H9 (cell line): ENCODE data around the gene CD151. TPM values are rescaled to one million over a fixed set of nuclear protein-coding genes. Genes with fewer than 3 reads are reported as not detected.

Experiments used
- DNase-seq: peaks from one replicate; pipeline ENCODE4 v3.0.0-alpha.2; 2017
- H2AFZ ChIP-seq: one replicate; pipeline ENCODE4 v1.6.1; 2013; ENCODE audit warnings: mild to moderate bottlenecking, low read length, control low read depth, moderate library complexity
- H2AK5ac ChIP-seq: 2 replicates; pipeline ENCODE4 v1.6.1; 2013; ENCODE audit warnings: low read length, control low read depth, mixed read lengths; ENCODE audit not compliant: insufficient read length
- H2BK120ac ChIP-seq: one replicate; pipeline ENCODE4 v1.6.1; 2013; ENCODE audit warnings: low read depth, mild to moderate bottlenecking, low read length, control low read depth, inconsistent platforms; ENCODE audit not compliant: poor library complexity, severe bottlenecking
- H2BK12ac ChIP-seq: 2 replicates; pipeline ENCODE4 v1.6.1; 2013; ENCODE audit warnings: low read length, control low read depth, mixed read lengths, low read depth; ENCODE audit not compliant: insufficient read length
- H2BK15ac ChIP-seq: 2 replicates; pipeline ENCODE4 v1.6.1; 2013; ENCODE audit warnings: low read depth, low read length, control low read depth
- H2BK20ac ChIP-seq: one replicate; pipeline ENCODE4 v1.6.1; 2013; ENCODE audit warnings: low read depth, mild to moderate bottlenecking, low read length, control low read depth, inconsistent platforms; ENCODE audit not compliant: poor library complexity, severe bottlenecking
- H2BK5ac ChIP-seq: 2 replicates; pipeline ENCODE4 v1.6.1; 2013; ENCODE audit warnings: low read length, control low read depth, mixed read lengths; ENCODE audit not compliant: insufficient read length
- H3K14ac ChIP-seq: 2 replicates; pipeline ENCODE4 v1.6.1; 2013; ENCODE audit warnings: low read length, control low read depth; ENCODE audit not compliant: insufficient read depth
- H3K18ac ChIP-seq: 2 replicates; pipeline ENCODE4 v1.6.1; 2013; ENCODE audit warnings: low read depth, mild to moderate bottlenecking, mixed read lengths, low read length, control low read depth; ENCODE audit not compliant: insufficient read length
- H3K23ac ChIP-seq: 2 replicates; pipeline ENCODE4 v1.6.1; 2013; ENCODE audit warnings: low read length, control low read depth, mixed read lengths, low read depth; ENCODE audit not compliant: insufficient read length
- H3K23me2 ChIP-seq: 2 replicates; pipeline ENCODE4 v1.6.1; 2013; ENCODE audit warnings: low read depth, mild to moderate bottlenecking, mixed read lengths, low read length, control low read depth; ENCODE audit not compliant: insufficient read length, poor library complexity, severe bottlenecking
- H3K27ac ChIP-seq: 2 replicates; pipeline ENCODE4 v1.5.1; 2013; ENCODE audit warnings: low read length, control low read depth, mixed read lengths, low read depth; ENCODE audit not compliant: insufficient read length
- H3K27me3 ChIP-seq: 2 replicates; pipeline ENCODE4 v1.6.1; 2013; ENCODE audit warnings: low read length, control low read depth, inconsistent platforms; ENCODE audit not compliant: insufficient read depth
- H3K4ac ChIP-seq: 2 replicates; pipeline ENCODE4 v1.6.1; 2013; ENCODE audit warnings: low read depth, mild to moderate bottlenecking, control low read depth, inconsistent platforms, low read length, moderate library complexity
- H3K4me1 ChIP-seq: 2 replicates; pipeline ENCODE4 v1.6.1; 2013; ENCODE audit warnings: low read length, control low read depth, inconsistent platforms; ENCODE audit not compliant: insufficient read depth
- H3K4me2 ChIP-seq: 2 replicates; pipeline ENCODE4 v1.6.1; 2013; ENCODE audit warnings: low read length, control low read depth, mixed read lengths; ENCODE audit not compliant: insufficient read length, insufficient read depth
- H3K56ac ChIP-seq: 2 replicates; pipeline ENCODE4 v1.6.1; 2013; ENCODE audit warnings: low read depth, mild to moderate bottlenecking, mixed read lengths, low read length, control low read depth; ENCODE audit not compliant: insufficient read length
- H3K79me1 ChIP-seq: 2 replicates; pipeline ENCODE4 v1.6.1; 2013; ENCODE audit warnings: low read depth, mild to moderate bottlenecking, moderate library complexity, low read length, control low read depth, inconsistent platforms; ENCODE audit not compliant: insufficient read depth, poor library complexity, severe bottlenecking
- H3K79me2 ChIP-seq: 2 replicates; pipeline ENCODE4 v1.6.1; 2013; ENCODE audit warnings: low read length, control low read depth, inconsistent platforms; ENCODE audit not compliant: insufficient read depth
- H3K9ac ChIP-seq: 2 replicates; pipeline ENCODE4 v1.6.1; 2013; ENCODE audit warnings: low read length, control low read depth, mixed read lengths; ENCODE audit not compliant: insufficient read length; ENCODE audit errors: extremely low read depth
- H3K9me3 ChIP-seq: one replicate; pipeline ENCODE4 v1.6.1; 2013; ENCODE audit warnings: low read depth, low read length, inconsistent platforms; ENCODE audit not compliant: control insufficient read depth
- H3T11ph ChIP-seq: one replicate; pipeline ENCODE4 v1.6.1; 2013; ENCODE audit warnings: mild to moderate bottlenecking, low read length, control low read depth, inconsistent platforms
- H4K20me1 ChIP-seq: one replicate; pipeline ENCODE4 v1.6.1; 2013; ENCODE audit not compliant: control insufficient read depth, insufficient read length, insufficient read depth
- H4K5ac ChIP-seq: 2 replicates; pipeline ENCODE4 v1.6.1; 2013; ENCODE audit warnings: low read depth, mild to moderate bottlenecking, mixed read lengths, low read length, control low read depth; ENCODE audit not compliant: insufficient read length
- H4K8ac ChIP-seq: replicated peaks from 2 replicates; pipeline ENCODE4 v1.6.1; 2013; ENCODE audit warnings: low read length, control low read depth, mixed read lengths, low read depth; ENCODE audit not compliant: insufficient read length
- H4K91ac ChIP-seq: 2 replicates; pipeline ENCODE4 v1.6.1; 2013; ENCODE audit warnings: low read depth, mild to moderate bottlenecking, moderate library complexity, mixed read lengths, low read length, control low read depth; ENCODE audit not compliant: insufficient read length
- H3K27ac Mint-ChIP-seq, 3 experiments: 2 replicates in 2 of 3; 3 replicates in 1 of 3; pipeline ENCODE4 v1.8.0; 2020 to 2021; ENCODE audit warnings: mixed read lengths in 3 of 3, mild to moderate bottlenecking in 1 of 3, moderate library complexity in 1 of 3
- H3K27me3 Mint-ChIP-seq: 2 replicates; pipeline ENCODE4 v1.8.0; 2021; ENCODE audit warnings: low read depth, mild to moderate bottlenecking, moderate library complexity, mixed read lengths
- H3K36me3 Mint-ChIP-seq, 3 experiments: 2 replicates in 2 of 3; 3 replicates in 1 of 3; pipeline ENCODE4 v1.8.0; 2020 to 2021; ENCODE audit warnings: low read depth in 3 of 3, mixed read lengths in 3 of 3; ENCODE audit not compliant: insufficient read depth in 1 of 3
- H3K4me1 Mint-ChIP-seq, 2 experiments: 2 replicates each; pipeline ENCODE4 v1.8.0; 2020; ENCODE audit warnings: mixed read lengths in 2 of 2
- H3K4me3 Mint-ChIP-seq, 2 experiments: 2 replicates in 1 of 2; 3 replicates in 1 of 2; pipeline ENCODE4 v1.8.0; 2020 to 2021; ENCODE audit warnings: mild to moderate bottlenecking in 2 of 2, mixed read lengths in 2 of 2, moderate library complexity in 1 of 2
- H3K9me3 Mint-ChIP-seq, 2 experiments: 2 replicates in 1 of 2; 3 replicates in 1 of 2; pipeline ENCODE4 v1.8.0; 2020; ENCODE audit warnings: mild to moderate bottlenecking in 2 of 2, mixed read lengths in 2 of 2, moderate library complexity in 1 of 2
- CTCF ChIP-seq: fragments of 200-600 bp; sonication (generic); conservative IDR thresholded peaks from 3 replicates; pipeline ENCODE4 v1.8.0; 2021; ENCODE audit warnings: antibody characterized with exemption, mild to moderate bottlenecking
- WGBS: extraction: QIAGEN DNeasy Blood & Tissue Kit; methylation state at CpG from one replicate; pipeline ENCODE4 v1.1.7; 2013; ENCODE audit warnings: missing lambda C conversion rate, low lambda C conversion rate, mixed read lengths; ENCODE audit not compliant: insufficient read length; ENCODE audit errors: extremely low coverage; 5-methylcytosine and 5-hydroxymethylcytosine counted together
- total RNA-seq: library from RNA; stranded (reverse); gene quantifications from 2 replicates; pipeline ENCODE4 v1.2.1, GENCODE V29; 2021

The CD151 gene
- total RNA-seq, 1 experiment from 2014 or later = 138 TPM

- peak within 1 kb of the TSS in 1 of 3 experiments; percentile 89; a peak in 2 of 7 replicates for H3K27ac Mint-ChIP-seq
- Histone ChIP-seq H2BK120ac (no peak within 1 kb of the TSS), H3K18ac (peak within 1 kb of the TSS; percentile 28), H3K23me2 (peaks cover 9% of the 10 kb centered on the region), H3K27me3 (no peaks in the 10 kb centered on the region), H2BK20ac (no peak within 1 kb of the TSS), H4K5ac (no peak within 1 kb of the TSS), H2AK5ac (no peak within 1 kb of the TSS), H3K4me1 (no peaks in the 10 kb centered on the region; the same call in 1 of the 2 replicates), H2BK5ac (no peak within 1 kb of the TSS), H3K14ac (peak within 1 kb of the TSS; percentile 37; the same call in 1 of the 2 replicates), H3K79me2 (no peaks in the 10 kb centered on the region), H4K91ac (no peak within 1 kb of the TSS), H3K4me2 (peak within 1 kb of the TSS; percentile 72), H3T11ph (no peak within 1 kb of the TSS), H3K27ac (no peak within 1 kb of the TSS), H3K23ac (no peak within 1 kb of the TSS), H2AFZ (no peak within 1 kb of the TSS), H4K20me1 (peaks cover 2% of the 10 kb centered on the region), H2BK15ac (no peak within 1 kb of the TSS), H4K8ac (no peak within 1 kb of the TSS), H3K9ac (peak within 1 kb of the TSS; percentile 36), H3K56ac (no peak within 1 kb of the TSS), H3K79me1 (no peaks in the 10 kb centered on the region), H3K9me3 (no peaks in the 10 kb centered on the region), H3K4ac (no peak within 1 kb of the TSS), H2BK12ac (no peak within 1 kb of the TSS)
- DNase-seq = peak; percentile 80
- no CpG with 5 or more reads among the region's 69 CpGs for WGBS
- H3K4me3 Mint-ChIP-seq = peak within 1 kb of the TSS; percentile 75 to 87
- peaks cover 8 to 18% of the 10 kb centered on the region in 2 experiments for H3K4me1 Mint-ChIP-seq
- TF ChIP-seq CTCF = peak; percentile 78
- no peaks in the 10 kb centered on the region for H3K27me3 Mint-ChIP-seq
- H3K36me3 Mint-ChIP-seq = peaks cover 0 to 15% (median 11%) of the 10 kb centered on the region in 3 experiments; a peak in 4 of 7 replicates
- H3K9me3 Mint-ChIP-seq = no peaks in the 10 kb centered on the region
Measured at GRCh38 chr11:798093-798713, 34.5 kb upstream of the CD151 start, which contains the start of gene SLC25A22. Gene SLC25A22, minus strand, starts transcription at chr11:798281. Its CDS starts 3,275 bp downstream, at chr11:795006.
